OCI-LY3 (cell line): ENCODE results near the gene ZYX.

Source experiments
- CTCF ChIP-seq: fragments of 200-600, 300-600 bp; sonication (generic); IDR thresholded peaks from 2 replicates; pipeline ENCODE4 v1.5.1; 2014; ENCODE audit warnings: antibody characterized with exemption, low read length, low read depth
- EZH2phosphoT487 ChIP-seq: fragments of 200-600 bp; shearing (Covaris generic); IDR thresholded peaks from 2 replicates; pipeline ENCODE4 v1.6.1; 2018; ENCODE audit warnings: antibody characterized with exemption, mixed run types, low read depth

GRCh38 chr7:143387156-143387975 lies 6.2 kb downstream of the ZYX start:
- TF ChIP-seq CTCF (peak; percentile 14; the same call in 1 of the 2 replicates), EZH2phosphoT487 (no peak)
